Measurements from ENCODE around the gene FAM228A. TPM values are rescaled to one million over a fixed set of nuclear protein-coding genes. Genes with fewer than 3 reads are reported as not detected.

FAM228A gene
- total and polyA plus RNA-seq, 4 experiments from 2014 or later: 0.28 to 0.81 (median 0.36) TPM; not detected in 1

GRCh38 chr2:24169023-24169422 lies 5.8 kb upstream of the FAM228A start:
- Mint-ChIP-seq H3K9me3 (no peaks in the 10 kb centered on the region), H3K36me3 (no peaks in the 10 kb centered on the region), H3K27me3 (peaks cover 1% of the 10 kb centered on the region in 2 donors), H3K4me3 (no peak overlapping the region), H3K4me1 (no peaks in the 10 kb centered on the region), H3K27ac (no peak overlapping the region)
- intact Hi-C loops (cut with micrococcal nuclease): no loop called here
- ChIA-PET POLR2A (ENCODE audit: partially characterized antibody) (no interaction called here), CTCF (ENCODE audit: partially characterized antibody) (interaction anchor here (0.7 kb wide), 1 partner anchor 84 kb away, joined by 3 read pairs; the partner anchor contains the start of gene TP53I3)
- Histone ChIP-seq H3K4me3 (ENCODE audit: low read length in 2 of 2) (no peak overlapping the region), H3K27me3 (ENCODE audit: insufficient read depth, low read length) (no peaks in the 10 kb centered on the region), H3K36me3 (ENCODE audit: insufficient read depth, low read length) (no peaks in the 10 kb centered on the region), H3K9me3 (ENCODE audit: control insufficient read depth in 1 of 2, low read length in 2 of 2) (no peaks in the 10 kb centered on the region), H3K27ac (ENCODE audit: low read depth, low read length) (no peak overlapping the region), H3K4me1 (ENCODE audit: insufficient read depth, low read length) (no peaks in the 10 kb centered on the region)
- no peak for DNase-seq

- Histone ChIP-seq H3K9me3 (ENCODE audit: control insufficient read depth in 1 of 2, low read length in 2 of 2) (no peaks in the 10 kb centered on the region), H3K4me1 (ENCODE audit: insufficient read depth, low read length) (no peaks in the 10 kb centered on the region), H3K36me3 (ENCODE audit: insufficient read depth, low read length) (no peaks in the 10 kb centered on the region), H3K27me3 (ENCODE audit: insufficient read depth, low read length) (no peaks in the 10 kb centered on the region), H3K27ac (ENCODE audit: low read depth, low read length) (no peak overlapping the region), H3K4me3 (ENCODE audit: low read length in 2 of 2) (no peak overlapping the region)
- H3K9me3 Mint-ChIP-seq: no peaks in the 10 kb centered on the region
- CTCF ChIA-PET (ENCODE audit: partially characterized antibody): no interaction called here
- H3K27me3 Mint-ChIP-seq: peaks cover 0 to 1% of the 10 kb centered on the region in 2 donors
- no peak for DNase-seq
- peaks cover 0 to 1% (median 0%) of the 10 kb centered on the region in 4 donors for H3K4me1 Mint-ChIP-seq
- no peak overlapping the region for H3K4me3 Mint-ChIP-seq
- POLR2A ChIA-PET (ENCODE audit: partially characterized antibody): no interaction called here
- intact Hi-C loops (cut with micrococcal nuclease): no loop called here
- no peaks in the 10 kb centered on the region for H3K36me3 Mint-ChIP-seq
- H3K27ac Mint-ChIP-seq: no peak overlapping the region
Measured at GRCh38 chr2:24175631-24176187, 856 bp downstream of the FAM228A start.

- Histone ChIP-seq H3K27ac (ENCODE audit: low read depth, low read length) (no peak overlapping the region), H3K27me3 (ENCODE audit: insufficient read depth, low read length) (no peaks in the 10 kb centered on the region), H3K4me3 (ENCODE audit: low read length in 2 of 2) (no peak overlapping the region), H3K36me3 (ENCODE audit: insufficient read depth, low read length) (no peaks in the 10 kb centered on the region), H3K9me3 (ENCODE audit: control insufficient read depth in 1 of 2, low read length in 2 of 2) (no peaks in the 10 kb centered on the region), H3K4me1 (ENCODE audit: insufficient read depth, low read length) (no peaks in the 10 kb centered on the region)
- CTCF ChIA-PET (ENCODE audit: partially characterized antibody): interaction anchor here (1.4 kb wide), 1 partner anchor 12 kb away, joined by 5 read pairs; no protein-coding TSS in a partner anchor
- Mint-ChIP-seq H3K4me3 (no peak overlapping the region), H3K27ac (no peak overlapping the region), H3K36me3 (no peaks in the 10 kb centered on the region), H3K4me1 (peaks cover 0 to 1% (median 0%) of the 10 kb centered on the region in 4 donors), H3K9me3 (no peaks in the 10 kb centered on the region), H3K27me3 (peaks cover 0 to 1% of the 10 kb centered on the region in 2 donors)
- intact Hi-C loops (cut with micrococcal nuclease): no loop called here
- DNase-seq: no peak
- POLR2A ChIA-PET (ENCODE audit: partially characterized antibody): no interaction called here
Measured at GRCh38 chr2:24176326-24176725, 1.5 kb downstream of the FAM228A start.

GRCh38 chr2:24179683-24180082 lies 4.8 kb downstream of the FAM228A start:
- Mint-ChIP-seq H3K9me3 (no peaks in the 10 kb centered on the region), H3K4me1 (peaks cover 0 to 1% (median 0%) of the 10 kb centered on the region in 4 donors), H3K4me3 (no peak overlapping the region), H3K27ac (no peak overlapping the region), H3K36me3 (no peaks in the 10 kb centered on the region), H3K27me3 (no peaks in the 10 kb centered on the region)
- Histone ChIP-seq H3K4me1 (ENCODE audit: insufficient read depth, low read length) (no peaks in the 10 kb centered on the region), H3K4me3 (ENCODE audit: low read length in 2 of 2) (no peak overlapping the region), H3K9me3 (ENCODE audit: control insufficient read depth in 1 of 2, low read length in 2 of 2) (no peaks in the 10 kb centered on the region), H3K36me3 (ENCODE audit: insufficient read depth, low read length) (no peaks in the 10 kb centered on the region), H3K27ac (ENCODE audit: low read depth, low read length) (no peak overlapping the region), H3K27me3 (ENCODE audit: insufficient read depth, low read length) (no peaks in the 10 kb centered on the region)
- intact Hi-C loops (cut with micrococcal nuclease): no loop called here
- ChIA-PET POLR2A (ENCODE audit: partially characterized antibody) (no interaction called here), CTCF (ENCODE audit: partially characterized antibody) (no interaction called here)
- DNase-seq: no peak

- Histone ChIP-seq H3K27me3 (ENCODE audit: insufficient read depth, low read length) (no peaks in the 10 kb centered on the region), H3K36me3 (ENCODE audit: insufficient read depth, low read length) (no peaks in the 10 kb centered on the region), H3K4me3 (ENCODE audit: low read length in 2 of 2) (no peak overlapping the region), H3K9me3 (ENCODE audit: control insufficient read depth in 1 of 2, low read length in 2 of 2) (no peaks in the 10 kb centered on the region), H3K4me1 (ENCODE audit: insufficient read depth, low read length) (no peaks in the 10 kb centered on the region), H3K27ac (ENCODE audit: low read depth, low read length) (no peak overlapping the region)
- POLR2A ChIA-PET (ENCODE audit: partially characterized antibody): interaction anchor here (1.2 kb wide), 1 partner anchor 9 kb away, joined by 4 read pairs; no protein-coding TSS in a partner anchor
- Mint-ChIP-seq H3K9me3 (no peaks in the 10 kb centered on the region), H3K36me3 (no peaks in the 10 kb centered on the region), H3K4me1 (no peaks in the 10 kb centered on the region), H3K27ac (no peak overlapping the region), H3K4me3 (no peak overlapping the region), H3K27me3 (no peaks in the 10 kb centered on the region)
- no peak for DNase-seq
- CTCF ChIA-PET (ENCODE audit: partially characterized antibody): no interaction called here
- intact Hi-C loops (cut with micrococcal nuclease): no loop called here
Measured at GRCh38 chr2:24181849-24182248, 7.0 kb downstream of the FAM228A start.

- Mint-ChIP-seq H3K36me3 (peaks cover 0 to 5% of the 10 kb centered on the region in 2 donors), H3K27me3 (no peaks in the 10 kb centered on the region), H3K4me1 (no peaks in the 10 kb centered on the region), H3K4me3 (no peak overlapping the region), H3K9me3 (peaks cover 0 to 2% (median 0%) of the 10 kb centered on the region in 8 donors), H3K27ac (no peak overlapping the region)
- Histone ChIP-seq H3K4me1 (ENCODE audit: insufficient read depth, low read length) (no peaks in the 10 kb centered on the region), H3K27me3 (ENCODE audit: insufficient read depth, low read length) (no peaks in the 10 kb centered on the region), H3K4me3 (ENCODE audit: low read length in 2 of 2) (no peak overlapping the region), H3K27ac (ENCODE audit: low read depth, low read length) (no peak overlapping the region), H3K36me3 (ENCODE audit: insufficient read depth, low read length) (no peaks in the 10 kb centered on the region), H3K9me3 (ENCODE audit: control insufficient read depth in 1 of 2, low read length in 2 of 2) (no peaks in the 10 kb centered on the region)
- POLR2A ChIA-PET (ENCODE audit: partially characterized antibody): no interaction called here
- CTCF ChIA-PET (ENCODE audit: partially characterized antibody): no interaction called here
- no peak for DNase-seq
- intact Hi-C loops (cut with micrococcal nuclease): no loop called here
Measured at GRCh38 chr2:24182507-24182906, 7.7 kb downstream of the FAM228A start.

GRCh38 chr2:24183366-24184069 lies 8.7 kb downstream of the FAM228A start:
- no peaks in the 10 kb centered on the region for H3K9me3 ChIP-seq (ENCODE audit: control insufficient read depth in 1 of 2, low read length in 2 of 2)
- no peak for DNase-seq
- no peak overlapping the region for H3K27ac ChIP-seq (ENCODE audit: low read depth, low read length)
- H3K4me1 ChIP-seq (ENCODE audit: insufficient read depth, low read length): no peaks in the 10 kb centered on the region
- no peak overlapping the region for H3K4me3 Mint-ChIP-seq
- ChIA-PET POLR2A (ENCODE audit: partially characterized antibody) (interaction anchor here (0.6 kb wide), 1 partner anchor 291 kb away, joined by 3 read pairs; no protein-coding TSS in a partner anchor), CTCF (ENCODE audit: partially characterized antibody) (interaction anchor here (0.7 to 1.0 kb wide), 2 partner anchors 17 to 207 kb away, joined by 3 to 5 read pairs; no protein-coding TSS in a partner anchor)
- peaks cover 0 to 8% (median under 1%) of the 10 kb centered on the region in 8 donors for H3K9me3 Mint-ChIP-seq
- intact Hi-C loops (cut with micrococcal nuclease): no loop called here
- H3K36me3 Mint-ChIP-seq: peaks cover 1 to 10% of the 10 kb centered on the region in 2 donors
- no peak overlapping the region for H3K27ac Mint-ChIP-seq
- no peak overlapping the region for H3K4me3 ChIP-seq (ENCODE audit: low read length in 2 of 2)
- H3K4me1 Mint-ChIP-seq: no peaks in the 10 kb centered on the region
- H3K36me3 ChIP-seq (ENCODE audit: insufficient read depth, low read length): no peaks in the 10 kb centered on the region
- no peaks in the 10 kb centered on the region for H3K27me3 Mint-ChIP-seq
- H3K27me3 ChIP-seq (ENCODE audit: insufficient read depth, low read length): no peaks in the 10 kb centered on the region
